Stomach (tissue), 4 donors: ENCODE measurements around the gene ATP6V1E1.

Source experiments
- POLR2A ChIP-seq, 4 donors: fragments of 450-650 bp; IDR thresholded peaks; one replicate each; pipeline ENCODE4 v1.6.1; 2016; ENCODE audit warnings: antibody characterized with exemption in 4 of 4, control low read depth in 2 of 4, mild to moderate bottlenecking in 1 of 4, moderate library complexity in 1 of 4
- POLR2AphosphoS5 ChIP-seq, 3 donors: sonication (generic); formaldehyde crosslinking; IDR thresholded peaks; one replicate each; pipeline ENCODE4 v1.6.1; 2016; ENCODE audit warnings: antibody characterized with exemption in 3 of 3
- TF ChIP-seq, protein P1 (sequence below), 7 experiments: fragments of 450-650 bp in 4 of 7; fragments of 200-600 bp in 3 of 7; sonication (generic) in 3 of 7; IDR thresholded peaks; one replicate each; pipeline ENCODE4 v1.5.1; 2016 to 2019; ENCODE audit warnings: antibody characterized with exemption in 7 of 7, control low read depth in 2 of 7, mild to moderate bottlenecking in 1 of 7

DNA sequence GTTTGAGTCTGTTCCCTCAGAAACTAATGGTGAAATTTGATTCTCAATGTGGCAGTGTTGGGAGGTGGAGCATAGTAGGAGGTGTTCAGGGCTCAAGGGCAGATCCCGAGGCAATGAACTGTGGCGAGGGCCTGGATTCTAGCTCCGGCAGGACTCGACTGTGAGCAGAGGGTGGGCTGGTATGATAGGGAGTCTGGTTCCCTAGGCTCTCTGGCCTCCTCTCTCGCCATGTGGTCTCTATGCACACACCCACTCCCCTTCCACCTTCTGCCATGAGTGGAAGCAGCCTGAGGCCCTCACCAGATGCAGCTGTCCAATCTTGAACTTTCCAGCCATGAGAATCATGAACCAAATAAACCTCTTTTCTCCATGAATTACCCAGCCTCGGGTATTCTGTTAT is 32.3 kb downstream of the ATP6V1E1 start:
- TF ChIP-seq POLR2A (IDR thresholded peaks at IDR 0.05) (no peak), POLR2AphosphoS5 (IDR thresholded peaks at IDR 0.05) (no peak)
- TF ChIP-seq, protein P1, sequence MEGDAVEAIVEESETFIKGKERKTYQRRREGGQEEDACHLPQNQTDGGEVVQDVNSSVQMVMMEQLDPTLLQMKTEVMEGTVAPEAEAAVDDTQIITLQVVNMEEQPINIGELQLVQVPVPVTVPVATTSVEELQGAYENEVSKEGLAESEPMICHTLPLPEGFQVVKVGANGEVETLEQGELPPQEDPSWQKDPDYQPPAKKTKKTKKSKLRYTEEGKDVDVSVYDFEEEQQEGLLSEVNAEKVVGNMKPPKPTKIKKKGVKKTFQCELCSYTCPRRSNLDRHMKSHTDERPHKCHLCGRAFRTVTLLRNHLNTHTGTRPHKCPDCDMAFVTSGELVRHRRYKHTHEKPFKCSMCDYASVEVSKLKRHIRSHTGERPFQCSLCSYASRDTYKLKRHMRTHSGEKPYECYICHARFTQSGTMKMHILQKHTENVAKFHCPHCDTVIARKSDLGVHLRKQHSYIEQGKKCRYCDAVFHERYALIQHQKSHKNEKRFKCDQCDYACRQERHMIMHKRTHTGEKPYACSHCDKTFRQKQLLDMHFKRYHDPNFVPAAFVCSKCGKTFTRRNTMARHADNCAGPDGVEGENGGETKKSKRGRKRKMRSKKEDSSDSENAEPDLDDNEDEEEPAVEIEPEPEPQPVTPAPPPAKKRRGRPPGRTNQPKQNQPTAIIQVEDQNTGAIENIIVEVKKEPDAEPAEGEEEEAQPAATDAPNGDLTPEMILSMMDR (IDR thresholded peaks at IDR 0.05): no peak
